Measurements from ENCODE around the gene SESTD1. TPM values are rescaled to one million over a fixed set of nuclear protein-coding genes. Genes with fewer than 3 reads are reported as not detected.
"Not testable (repeated sequence)": the region's sequence is repeated elsewhere in the genome, so short reads cannot be mapped to it uniquely, and the experiment has no call there.

The SESTD1 gene
- polyA plus RNA-seq, 1 experiment = 16.5 TPM

DNA sequence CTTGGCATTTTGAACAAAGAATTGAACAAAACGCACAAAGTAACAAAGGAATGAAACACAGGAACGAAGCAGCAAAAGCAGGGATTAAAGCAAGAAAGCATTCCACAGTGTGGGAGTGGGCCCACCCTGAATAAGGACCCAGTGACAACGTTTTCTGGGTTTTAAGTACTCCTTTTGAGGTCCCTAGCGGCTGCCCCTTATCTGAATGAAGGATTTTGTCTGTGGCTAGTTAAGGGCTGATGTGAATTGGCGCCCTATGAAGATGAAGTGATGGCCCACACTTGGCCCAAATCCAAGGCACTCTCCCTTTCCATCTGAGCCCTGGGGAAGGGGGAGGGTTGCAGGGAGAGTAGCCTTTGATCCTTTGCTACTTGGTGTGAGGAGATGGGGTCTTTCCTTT is 206.9 kb downstream of the SESTD1 start:
- no peaks in the 10 kb centered on the region for H3K36me3 ChIP-seq (ENCODE audit: control insufficient read depth, insufficient read depth, low read length)
- H3K27me3 ChIP-seq (ENCODE audit: control insufficient read depth, insufficient read depth, low read length) = no peaks in the 10 kb centered on the region
- H3K4me3 ChIP-seq (ENCODE audit: low read depth, low read length) = no peak overlapping the region
- DNase-seq (ENCODE audit: low read depth) = no peak
- CTCF ChIA-PET = no interaction called here
- TF ChIP-seq, protein P1, sequence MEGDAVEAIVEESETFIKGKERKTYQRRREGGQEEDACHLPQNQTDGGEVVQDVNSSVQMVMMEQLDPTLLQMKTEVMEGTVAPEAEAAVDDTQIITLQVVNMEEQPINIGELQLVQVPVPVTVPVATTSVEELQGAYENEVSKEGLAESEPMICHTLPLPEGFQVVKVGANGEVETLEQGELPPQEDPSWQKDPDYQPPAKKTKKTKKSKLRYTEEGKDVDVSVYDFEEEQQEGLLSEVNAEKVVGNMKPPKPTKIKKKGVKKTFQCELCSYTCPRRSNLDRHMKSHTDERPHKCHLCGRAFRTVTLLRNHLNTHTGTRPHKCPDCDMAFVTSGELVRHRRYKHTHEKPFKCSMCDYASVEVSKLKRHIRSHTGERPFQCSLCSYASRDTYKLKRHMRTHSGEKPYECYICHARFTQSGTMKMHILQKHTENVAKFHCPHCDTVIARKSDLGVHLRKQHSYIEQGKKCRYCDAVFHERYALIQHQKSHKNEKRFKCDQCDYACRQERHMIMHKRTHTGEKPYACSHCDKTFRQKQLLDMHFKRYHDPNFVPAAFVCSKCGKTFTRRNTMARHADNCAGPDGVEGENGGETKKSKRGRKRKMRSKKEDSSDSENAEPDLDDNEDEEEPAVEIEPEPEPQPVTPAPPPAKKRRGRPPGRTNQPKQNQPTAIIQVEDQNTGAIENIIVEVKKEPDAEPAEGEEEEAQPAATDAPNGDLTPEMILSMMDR (IDR thresholded peaks at IDR 0.05; ENCODE audit: insufficient read depth, low read depth, low read length) = no peak
- POLR2A ChIA-PET = no interaction called here

DNA sequence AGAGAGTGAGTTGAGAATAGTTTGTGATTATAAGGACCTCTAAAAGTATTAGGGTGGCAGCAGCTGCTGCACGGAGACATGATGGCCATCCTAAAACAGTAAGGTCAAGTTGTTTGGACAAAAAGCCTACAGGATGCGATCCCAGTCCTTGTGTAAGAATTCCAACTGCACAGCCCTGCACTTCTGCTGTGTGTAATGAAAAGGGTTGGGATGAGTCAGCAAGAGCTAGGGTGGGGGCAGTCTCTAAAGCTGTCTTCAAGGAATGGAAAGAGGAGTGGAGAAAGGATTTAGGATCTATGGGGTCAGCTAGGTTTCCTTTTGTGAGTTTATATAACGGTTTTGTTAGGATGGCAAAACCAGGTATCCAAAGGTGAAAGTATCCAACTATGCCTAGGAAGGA is 211.1 kb downstream of the SESTD1 start:
- H3K27me3 ChIP-seq (ENCODE audit: control insufficient read depth, insufficient read depth, low read length); POLR2A ChIA-PET; H3K36me3 ChIP-seq (ENCODE audit: control insufficient read depth, insufficient read depth, low read length); H3K4me3 ChIP-seq (ENCODE audit: low read depth, low read length); DNase-seq (ENCODE audit: low read depth); CTCF ChIA-PET: not testable (repeated sequence)

Other genes starting within 250 kb of the SESTD1 start
- gene CCDC141, start 214.7 kb downstream of the SESTD1 start, polyA plus RNA-seq (2011; rRNA removed) = not detected in 2 replicates